Measurements from ENCODE around the gene GPR6.

GPR6 gene

GRCh38 chr6:109978174-109979032 lies at the start of gene GPR6:
TSS of gene GPR6 (plus strand) at chr6:109978311. CDS start at chr6:109979113, 802 bp downstream.
- H3K27me3 Mint-ChIP-seq (ENCODE audit: low read depth), result peaks cover 28% of the 10 kb centered on the region
- no peaks in the 10 kb centered on the region for H3K36me3 Mint-ChIP-seq (ENCODE audit: low read depth)
- no peak within 1 kb of the TSS for H3K4me3 Mint-ChIP-seq
- no peak within 1 kb of the TSS for H3K27ac Mint-ChIP-seq
- peaks cover 1% of the 10 kb centered on the region for H3K4me1 Mint-ChIP-seq (ENCODE audit: low read depth)
- H3K9me3 Mint-ChIP-seq, result no peaks in the 10 kb centered on the region

- Mint-ChIP-seq H3K27me3 (ENCODE audit: low read depth) (no peaks in the 10 kb centered on the region), H3K4me3 (no peak overlapping the region), H3K4me1 (ENCODE audit: low read depth) (no peaks in the 10 kb centered on the region), H3K9me3 (peaks cover 12% of the 10 kb centered on the region), H3K27ac (no peak overlapping the region), H3K36me3 (ENCODE audit: low read depth) (no peaks in the 10 kb centered on the region)
These were observed 43.8 kb upstream of the GPR6 start for GRCh38 chr6:109934293-109934692.

GRCh38 chr6:109939654-109940053 lies 38.5 kb upstream of the GPR6 start:
- Mint-ChIP-seq H3K27ac (no peak overlapping the region), H3K9me3 (peaks cover 12% of the 10 kb centered on the region), H3K36me3 (ENCODE audit: low read depth) (no peaks in the 10 kb centered on the region), H3K4me1 (ENCODE audit: low read depth) (no peaks in the 10 kb centered on the region), H3K27me3 (ENCODE audit: low read depth) (peaks cover 7% of the 10 kb centered on the region), H3K4me3 (no peak overlapping the region)

GRCh38 chr6:109944448-109944847 lies 33.7 kb upstream of the GPR6 start:
- Mint-ChIP-seq H3K36me3 (ENCODE audit: low read depth) (no peaks in the 10 kb centered on the region), H3K27ac (no peak overlapping the region), H3K27me3 (ENCODE audit: low read depth) (peaks cover 7% of the 10 kb centered on the region), H3K4me3 (no peak overlapping the region), H3K4me1 (ENCODE audit: low read depth) (no peaks in the 10 kb centered on the region), H3K9me3 (no peaks in the 10 kb centered on the region)

- peaks cover 7% of the 10 kb centered on the region for H3K27me3 Mint-ChIP-seq (ENCODE audit: low read depth)
- H3K4me3 Mint-ChIP-seq, result no peak overlapping the region
- no peaks in the 10 kb centered on the region for H3K4me1 Mint-ChIP-seq (ENCODE audit: low read depth)
- H3K27ac Mint-ChIP-seq, result no peak overlapping the region
- no peaks in the 10 kb centered on the region for H3K9me3 Mint-ChIP-seq
- no peaks in the 10 kb centered on the region for H3K36me3 Mint-ChIP-seq (ENCODE audit: low read depth)
These were observed 33.0 kb upstream of the GPR6 start for GRCh38 chr6:109945091-109945490.

GRCh38 chr6:109946979-109947378 lies 31.1 kb upstream of the GPR6 start:
- Mint-ChIP-seq H3K4me3 (no peak overlapping the region), H3K27me3 (ENCODE audit: low read depth) (peaks cover 7% of the 10 kb centered on the region), H3K4me1 (ENCODE audit: low read depth) (no peaks in the 10 kb centered on the region), H3K27ac (no peak overlapping the region), H3K9me3 (no peaks in the 10 kb centered on the region), H3K36me3 (ENCODE audit: low read depth) (no peaks in the 10 kb centered on the region)

GRCh38 chr6:109949281-109950065 lies 28.6 kb upstream of the GPR6 start:
- no peak overlapping the region for H3K27ac Mint-ChIP-seq
- H3K27me3 Mint-ChIP-seq (ENCODE audit: low read depth), result no peaks in the 10 kb centered on the region
- H3K9me3 Mint-ChIP-seq, result no peaks in the 10 kb centered on the region
- no peaks in the 10 kb centered on the region for H3K36me3 Mint-ChIP-seq (ENCODE audit: low read depth)
- no peak overlapping the region for H3K4me3 Mint-ChIP-seq
- no peaks in the 10 kb centered on the region for H3K4me1 Mint-ChIP-seq (ENCODE audit: low read depth)

- no peaks in the 10 kb centered on the region for H3K4me1 Mint-ChIP-seq (ENCODE audit: low read depth)
- no peaks in the 10 kb centered on the region for H3K9me3 Mint-ChIP-seq
- H3K27ac Mint-ChIP-seq, result no peak overlapping the region
- H3K27me3 Mint-ChIP-seq (ENCODE audit: low read depth), result peaks cover 5% of the 10 kb centered on the region
- no peaks in the 10 kb centered on the region for H3K36me3 Mint-ChIP-seq (ENCODE audit: low read depth)
- H3K4me3 Mint-ChIP-seq, result no peak overlapping the region
These were observed 22.6 kb upstream of the GPR6 start for GRCh38 chr6:109955491-109955890.

GRCh38 chr6:109958626-109959025 lies 19.5 kb upstream of the GPR6 start:
- no peaks in the 10 kb centered on the region for H3K4me1 Mint-ChIP-seq (ENCODE audit: low read depth)
- H3K4me3 Mint-ChIP-seq, result no peak overlapping the region
- H3K9me3 Mint-ChIP-seq, result no peaks in the 10 kb centered on the region
- no peak overlapping the region for H3K27ac Mint-ChIP-seq
- no peaks in the 10 kb centered on the region for H3K36me3 Mint-ChIP-seq (ENCODE audit: low read depth)
- H3K27me3 Mint-ChIP-seq (ENCODE audit: low read depth), result peaks cover 5% of the 10 kb centered on the region

- Mint-ChIP-seq H3K36me3 (ENCODE audit: low read depth) (no peaks in the 10 kb centered on the region), H3K27ac (no peak overlapping the region), H3K27me3 (ENCODE audit: low read depth) (peaks cover 5% of the 10 kb centered on the region), H3K4me3 (no peak overlapping the region), H3K4me1 (ENCODE audit: low read depth) (no peaks in the 10 kb centered on the region), H3K9me3 (no peaks in the 10 kb centered on the region)
These were observed 16.5 kb upstream of the GPR6 start for GRCh38 chr6:109961611-109962041.

- no peak overlapping the region for H3K27ac Mint-ChIP-seq
- H3K9me3 Mint-ChIP-seq, result no peaks in the 10 kb centered on the region
- H3K4me1 Mint-ChIP-seq (ENCODE audit: low read depth), result no peaks in the 10 kb centered on the region
- peaks cover 2% of the 10 kb centered on the region for H3K27me3 Mint-ChIP-seq (ENCODE audit: low read depth)
- no peaks in the 10 kb centered on the region for H3K36me3 Mint-ChIP-seq (ENCODE audit: low read depth)
- no peak overlapping the region for H3K4me3 Mint-ChIP-seq
These were observed 15.8 kb upstream of the GPR6 start for GRCh38 chr6:109962271-109962670.

- no peak overlapping the region for H3K4me3 Mint-ChIP-seq
- no peak overlapping the region for H3K27ac Mint-ChIP-seq
- no peaks in the 10 kb centered on the region for H3K4me1 Mint-ChIP-seq (ENCODE audit: low read depth)
- H3K27me3 Mint-ChIP-seq (ENCODE audit: low read depth), result no peaks in the 10 kb centered on the region
- no peaks in the 10 kb centered on the region for H3K36me3 Mint-ChIP-seq (ENCODE audit: low read depth)
- no peaks in the 10 kb centered on the region for H3K9me3 Mint-ChIP-seq
These were observed 14.4 kb upstream of the GPR6 start for GRCh38 chr6:109963598-109964170.

- Mint-ChIP-seq H3K4me1 (ENCODE audit: low read depth) (no peaks in the 10 kb centered on the region), H3K9me3 (no peaks in the 10 kb centered on the region), H3K27ac (no peak overlapping the region), H3K36me3 (ENCODE audit: low read depth) (no peaks in the 10 kb centered on the region), H3K27me3 (ENCODE audit: low read depth) (no peaks in the 10 kb centered on the region), H3K4me3 (no peak overlapping the region)
These were observed 13.2 kb upstream of the GPR6 start for GRCh38 chr6:109964949-109965348.

- Mint-ChIP-seq H3K9me3 (no peaks in the 10 kb centered on the region), H3K27ac (no peak overlapping the region)
These were observed 11.8 kb upstream of the GPR6 start for GRCh38 chr6:109966299-109966698.

GRCh38 chr6:109977791-109978173 lies 329 bp upstream of the GPR6 start:
- Mint-ChIP-seq H3K27ac (no peak overlapping the region), H3K27me3 (ENCODE audit: low read depth) (peaks cover 28% of the 10 kb centered on the region), H3K36me3 (ENCODE audit: low read depth) (no peaks in the 10 kb centered on the region)

More at GRCh38 chr6:109966299-109966698, 11.8 kb upstream of the GPR6 start:
- Mint-ChIP-seq H3K4me3 (no peak overlapping the region), H3K27me3 (ENCODE audit: low read depth) (no peaks in the 10 kb centered on the region), H3K4me1 (ENCODE audit: low read depth) (no peaks in the 10 kb centered on the region), H3K36me3 (ENCODE audit: low read depth) (no peaks in the 10 kb centered on the region)

More at GRCh38 chr6:109977791-109978173, 329 bp upstream of the GPR6 start:
- Mint-ChIP-seq H3K9me3 (no peaks in the 10 kb centered on the region), H3K4me3 (no peak overlapping the region), H3K4me1 (ENCODE audit: low read depth) (peaks cover 1% of the 10 kb centered on the region)
